HL-60 (cell line): ENCODE measurements around the gene PATE2.

ENCODE experiments used
- DNase-seq, 2 experiments: peaks; one replicate each; pipeline ENCODE4 v3.0.0-alpha.2; 2010 to 2020; ENCODE audit warnings: low read depth in 1 of 2, low spot score in 1 of 2
- H3K27ac ChIP-seq: fragments of 250-450 bp; sonication (Bioruptor Pico); replicated peaks from 2 replicates; pipeline ENCODE4 v1.5.1; 2020; ENCODE audit warnings: mild to moderate bottlenecking, moderate library complexity
- H3K27me3 ChIP-seq: fragments of 250-450 bp; sonication (Bioruptor Pico); 2 replicates; pipeline ENCODE4 v1.5.1; 2021; ENCODE audit warnings: mild to moderate bottlenecking, moderate library complexity; ENCODE audit not compliant: insufficient read depth, poor library complexity, severe bottlenecking
- H3K4me3 ChIP-seq: replicated peaks from 2 replicates; pipeline ENCODE4 v1.5.1; 2011; ENCODE audit warnings: mild to moderate bottlenecking, control low read depth, low read length; ENCODE audit not compliant: insufficient read depth
- CTCF ChIP-seq: IDR thresholded peaks from one replicate; pipeline ENCODE4 v1.5.1; 2011; ENCODE audit warnings: low read length, control low read depth, inconsistent platforms; ENCODE audit not compliant: insufficient read depth
- GABPA ChIP-seq: IDR thresholded peaks from 2 replicates; pipeline ENCODE4 v1.6.1; 2012; ENCODE audit warnings: low read depth
- POLR2AphosphoS5 ChIP-seq: IDR thresholded peaks from 2 replicates; pipeline ENCODE4 v1.6.1; 2012; ENCODE audit warnings: low read depth
- REST ChIP-seq: IDR thresholded peaks from 2 replicates; pipeline ENCODE4 v1.6.1; 2012; ENCODE audit warnings: low read depth; ENCODE audit not compliant: insufficient replicate concordance
- SPI1 ChIP-seq: IDR thresholded peaks from 2 replicates; pipeline ENCODE4 v1.6.1; 2012; ENCODE audit warnings: low read depth, mild to moderate bottlenecking, borderline replicate concordance

PATE2 gene

DNA sequence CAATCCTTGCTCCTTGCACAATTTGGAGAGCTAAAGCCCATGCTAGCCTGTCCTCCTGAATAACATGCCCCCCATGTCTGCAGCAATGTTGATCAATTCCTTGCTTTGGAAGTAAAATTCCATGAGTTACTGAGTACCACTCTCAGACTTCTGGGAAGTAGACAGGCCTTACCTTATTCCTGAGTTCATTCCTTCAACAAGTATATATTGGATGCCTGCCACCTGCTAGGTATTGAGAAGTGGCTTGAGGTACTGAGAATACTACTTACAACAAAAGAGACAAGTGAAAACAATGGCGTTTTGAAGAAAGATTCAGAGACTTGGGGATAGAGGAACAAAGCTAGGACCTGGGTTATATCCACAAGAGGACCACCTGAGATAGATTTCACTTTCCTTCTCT lies 12.4 kb downstream of the PATE2 start:
- H3K27me3 ChIP-seq, result peaks cover 5% of the 10 kb centered on the region

DNA sequence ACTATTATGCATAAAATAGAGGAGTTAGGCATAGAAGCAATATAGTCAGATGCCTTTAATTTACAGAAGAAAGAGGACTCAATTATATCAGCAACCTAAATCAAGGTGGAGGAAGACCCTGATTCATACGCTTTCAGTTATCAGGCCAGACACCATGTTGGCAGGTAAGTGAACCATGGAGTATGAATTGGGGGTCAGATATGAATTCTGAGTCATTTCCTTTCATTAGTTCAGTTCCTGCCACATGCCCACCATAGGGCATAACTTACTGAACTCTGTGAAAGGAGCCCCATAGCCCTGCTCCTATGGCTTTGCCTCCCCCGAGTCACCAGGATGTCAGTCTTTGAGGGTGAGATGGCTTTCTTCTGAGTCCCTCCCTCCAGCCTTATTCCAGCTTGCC lies 15.1 kb downstream of the PATE2 start:
- Histone ChIP-seq H3K27ac (no peak overlapping the region), H3K27me3 (peaks cover 8% of the 10 kb centered on the region), H3K4me3 (no peak overlapping the region)
- DNase-seq, result no peak
- TF ChIP-seq CTCF, result no peak
- no peak for TF ChIP-seq SPI1
- TF ChIP-seq REST, result no peak
- TF ChIP-seq GABPA, result no peak
- no peak for TF ChIP-seq POLR2AphosphoS5

More for the DNA sequence above, 12.4 kb downstream of the PATE2 start:
- no peak overlapping the region for H3K4me3 ChIP-seq
- no peak overlapping the region for H3K27ac ChIP-seq
- TF ChIP-seq GABPA (no peak), POLR2AphosphoS5 (no peak), REST (no peak), CTCF (no peak), SPI1 (no peak)
- DNase-seq, result no peak

DNA sequence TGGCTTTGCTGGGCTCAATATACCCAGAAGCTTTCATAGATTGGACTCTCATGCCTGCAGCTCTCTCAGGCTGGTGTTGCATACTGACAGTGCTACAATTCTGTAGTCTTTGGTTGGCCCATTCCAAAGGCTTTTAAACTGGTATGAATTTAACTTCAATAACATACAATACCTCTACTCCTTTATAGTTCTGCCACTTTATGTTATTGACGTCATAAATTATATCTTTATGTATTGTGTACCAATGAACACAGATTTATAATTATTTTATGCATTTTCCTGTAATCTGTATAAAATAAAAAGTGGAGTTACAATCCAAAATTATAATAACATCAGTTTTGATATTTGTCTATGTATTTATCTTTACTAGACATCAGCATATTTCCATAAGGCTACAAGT lies 16.2 kb downstream of the PATE2 start:
- H3K27ac ChIP-seq, result no peak overlapping the region
- peaks cover 8% of the 10 kb centered on the region for H3K27me3 ChIP-seq
- no peak for TF ChIP-seq GABPA
- no peak for DNase-seq
- no peak overlapping the region for H3K4me3 ChIP-seq

DNA sequence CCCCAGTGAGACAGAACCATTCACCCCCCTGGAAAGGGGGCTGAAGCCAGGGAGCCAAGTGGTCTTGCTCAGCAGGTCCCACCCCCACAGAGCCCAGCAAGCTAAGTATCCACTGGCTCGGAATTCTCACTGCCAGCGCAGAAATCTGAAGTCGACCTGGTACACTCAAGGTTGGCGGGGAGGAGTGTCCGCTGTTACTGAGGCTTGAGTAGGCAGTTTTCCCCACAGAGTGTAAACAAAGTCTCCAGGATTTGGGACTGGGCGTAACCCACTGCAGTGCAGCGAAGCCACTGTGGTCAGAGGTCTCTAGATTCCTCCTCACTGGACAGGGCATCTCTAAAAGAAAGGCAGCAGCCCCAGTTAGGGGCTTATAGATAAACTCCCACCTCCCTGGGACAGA lies 22.6 kb downstream of the PATE2 start:
- no peak for DNase-seq
- H3K27me3 ChIP-seq, result peaks cover 10% of the 10 kb centered on the region
- no peak overlapping the region for H3K4me3 ChIP-seq
- no peak overlapping the region for H3K27ac ChIP-seq
- TF ChIP-seq REST (no peak), CTCF (no peak), SPI1 (no peak), POLR2AphosphoS5 (no peak), GABPA (no peak)
